Endothelial cell of umbilical vein (primary cell): Measurements from ENCODE around the gene PLOD2. TPM values are rescaled to one million over a fixed set of nuclear protein-coding genes. Genes with fewer than 3 reads are reported as not detected.

Source experiments
- BruUV-seq: library from RNA; stranded (reverse); fragments of 400-500 nt; replicated peaks from 2 replicates; lab custom pipeline; 2021; lab: Mats Ljungman, UMichigan
- CTCF ChIA-PET: fragments of 300-600, 350-600 bp; sonication (Branson Sonifier 250); formaldehyde crosslinking; loops from one replicate; lab custom pipeline; 2021; ENCODE audit warnings: antibody characterized with exemption, inconsistent platforms; lab: Charles Lee
- POLR2A ChIA-PET: fragments of 300-600, 350-600 bp; sonication (Branson Sonifier 250); formaldehyde crosslinking; loops from one replicate; lab custom pipeline; 2021; ENCODE audit warnings: antibody characterized with exemption, inconsistent platforms; lab: Charles Lee
- DNase-seq: peaks from one replicate; pipeline ENCODE4 v3.0.0-alpha.2; 2011; ENCODE audit warnings: low read depth, low spot score
- FAIRE-seq: peaks from 2 replicates; lab custom pipeline; 2011; peaks lifted over from hg19 to GRCh38; lab: Jason Lieb, UNC
- H2AFZ ChIP-seq: 2 replicates; pipeline ENCODE4 v1.6.0; 2012; ENCODE audit warnings: low read depth, low read length, control low read depth, inconsistent platforms
- H3K27ac ChIP-seq: 2 replicates; pipeline ENCODE4 v1.5.1; 2011; ENCODE audit warnings: low read depth, mild to moderate bottlenecking, control low read depth, low read length, moderate library complexity; ENCODE audit not compliant: insufficient read depth
- H3K27me3 ChIP-seq, 2 experiments: 2 replicates each; pipeline versions ENCODE4 v1.6.0 to v1.6.1; 2011; ENCODE audit warnings: low read length in 2 of 2, mixed read lengths in 1 of 2; ENCODE audit not compliant: control insufficient read depth in 2 of 2, insufficient read depth in 2 of 2
- H3K36me3 ChIP-seq, 2 experiments: 2 replicates in 1 of 2; 3 replicates in 1 of 2; pipeline ENCODE4 v1.5.1; 2011; ENCODE audit warnings: low read length in 2 of 2, mild to moderate bottlenecking in 1 of 2, moderate library complexity in 1 of 2; ENCODE audit not compliant: control insufficient read depth in 2 of 2, insufficient read depth in 2 of 2; ENCODE audit errors: extremely low read depth in 1 of 2
- H3K4me1 ChIP-seq: 3 replicates; pipeline ENCODE4 v1.5.1; 2011; ENCODE audit warnings: mild to moderate bottlenecking, low read length; ENCODE audit not compliant: control insufficient read depth, insufficient read depth; ENCODE audit errors: extremely low read depth
- H3K4me2 ChIP-seq: 2 replicates; pipeline ENCODE4 v1.6.1; 2011; ENCODE audit warnings: low read length, control low read depth, mixed read lengths; ENCODE audit not compliant: insufficient read depth
- H3K4me3 ChIP-seq, 3 experiments: fragments of 200-600 bp in 1 of 3; sonication (generic), shearing (Covaris generic) in 1 of 3; replicated peaks in 1 of 3; 2 replicates each; pipeline ENCODE4 v1.5.1; 2011 to 2016; ENCODE audit warnings: control low read depth in 3 of 3, low read length in 3 of 3, mild to moderate bottlenecking in 2 of 3, inconsistent platforms in 1 of 3, low read depth in 1 of 3, moderate library complexity in 1 of 3; ENCODE audit not compliant: insufficient read depth in 1 of 3
- H3K79me2 ChIP-seq: 2 replicates; pipeline ENCODE4 v1.6.0; 2012; ENCODE audit warnings: low read length, inconsistent platforms; ENCODE audit not compliant: control insufficient read depth, insufficient read depth
- H3K9ac ChIP-seq: replicated peaks from 2 replicates; pipeline ENCODE3; 2011; ENCODE audit warnings: low read length, control low read depth; ENCODE audit not compliant: insufficient read depth; ENCODE audit errors: extremely low read depth
- H3K9me1 ChIP-seq: replicated peaks from 3 replicates; pipeline ENCODE4 v1.6.0; 2011; ENCODE audit warnings: mild to moderate bottlenecking, low read length; ENCODE audit not compliant: control insufficient read depth, insufficient read depth; ENCODE audit errors: extremely low read depth
- H3K9me3 ChIP-seq: replicated peaks from 2 replicates; pipeline ENCODE4 v1.5.1; 2012; ENCODE audit warnings: low read length, inconsistent platforms; ENCODE audit not compliant: control insufficient read depth, insufficient read depth
- H4K20me1 ChIP-seq: replicated peaks from 2 replicates; pipeline ENCODE3; 2011; ENCODE audit warnings: mild to moderate bottlenecking, low read length; ENCODE audit not compliant: control insufficient read depth, insufficient read depth; ENCODE audit errors: extremely low read depth
- CTCF ChIP-seq, 2 donors: IDR thresholded peaks; 1 replicate in 1 of 2; 2 replicates in 1 of 2; pipeline ENCODE4 v1.5.1; 2011; ENCODE audit warnings: low read length in 2 of 2, mild to moderate bottlenecking in 2 of 2, moderate library complexity in 2 of 2, control low read depth in 1 of 2, inconsistent platforms in 1 of 2, low read depth in 1 of 2; ENCODE audit not compliant: insufficient read depth in 1 of 2; ENCODE audit errors: extremely low read depth in 1 of 2
- EZH2 ChIP-seq: IDR thresholded peaks from 2 replicates; pipeline ENCODE4 v1.6.1; 2012; ENCODE audit warnings: borderline replicate concordance, low read depth, mild to moderate bottlenecking, moderate library complexity, low read length, inconsistent platforms; ENCODE audit not compliant: severe bottlenecking
- FOS ChIP-seq: IDR thresholded peaks from 2 replicates; pipeline ENCODE4 v1.6.1; 2011; ENCODE audit warnings: mild to moderate bottlenecking, low read length, moderate library complexity, borderline replicate concordance; ENCODE audit not compliant: insufficient read depth
- GATA2 ChIP-seq: IDR thresholded peaks from 2 replicates; pipeline ENCODE4 v1.7.0; 2011; ENCODE audit warnings: low read depth, mild to moderate bottlenecking, moderate library complexity, mixed read lengths, low read length; ENCODE audit not compliant: insufficient read length, insufficient read depth
- MAX ChIP-seq: IDR thresholded peaks from 2 replicates; pipeline ENCODE4 v1.6.1; 2011; ENCODE audit not compliant: insufficient read depth, insufficient read length
- MYC ChIP-seq: IDR thresholded peaks from one replicate; pipeline ENCODE4 v1.6.1; 2011; ENCODE audit warnings: mild to moderate bottlenecking, low read depth, low read length
- POLR2A ChIP-seq: IDR thresholded peaks from 2 replicates; pipeline ENCODE4 v1.6.1; 2012; ENCODE audit warnings: low read depth, mild to moderate bottlenecking, control low read depth, low read length
- POLR2AphosphoS5 ChIP-seq: IDR thresholded peaks from 2 replicates; pipeline ENCODE4 v1.6.1; 2012; ENCODE audit warnings: low read depth, mild to moderate bottlenecking, control low read depth, low read length, moderate library complexity; ENCODE audit not compliant: insufficient read depth
- dilution Hi-C: fragments of 300-500 bp; cut with MboI; formaldehyde crosslinking; loops from one replicate; pipeline ENCODE4 v1.15.0; 2019; ENCODE audit warnings: low sequenced_read_pairs; ENCODE audit not compliant: extremely low pct_ligation_motif_present
- intact Hi-C: fragments of 100-400 bp; cut with micrococcal nuclease; formaldehyde crosslinking; loops from one replicate; pipeline ENCODE4 v1.10.0; 2022
- polyA plus RNA-seq, 4 experiments: library from polyadenylated mRNA; depleted of rRNA in 3 of 4; stranded (reverse) in 3 of 4; unstranded in 1 of 4; fragments of >200 nt; gene quantifications; 2 replicates each; pipeline versions ENCODE4 v1.2.1 to v1.2.3, GENCODE V29; 2011 to 2012; ENCODE audit warnings: missing spikeins in 1 of 4
- total RNA-seq: library from RNA; stranded (reverse); gene quantifications from 2 replicates; pipeline ENCODE4 v1.2.3, GENCODE V29; 2021

The PLOD2 gene
- total and polyA plus RNA-seq, 2 donors (not counting 3 experiments of a cell fraction or from before 2014, with no cell fraction given): 36.1 to 193 TPM

GRCh38 chr3:146130881-146131371, 30.1 kb downstream of the PLOD2 start:
- dilution Hi-C loops: no loop called here
- Histone ChIP-seq H3K4me1 (peaks cover 24% of the 10 kb centered on the region), H3K36me3 (no peaks in the 10 kb centered on the region), H3K9ac (no peak overlapping the region), H3K9me3 (no peaks in the 10 kb centered on the region), H3K9me1 (no peaks in the 10 kb centered on the region), H2AFZ (no peak overlapping the region), H3K4me3 (no peak overlapping the region), H3K79me2 (peaks cover 97% of the 10 kb centered on the region), H3K27me3 (no peaks in the 10 kb centered on the region), H4K20me1 (peaks cover 12% of the 10 kb centered on the region), H3K4me2 (no peak overlapping the region), H3K27ac (no peak overlapping the region)
- ChIA-PET CTCF (no interaction called here), POLR2A (no interaction called here)
- DNase-seq (no peak), FAIRE-seq (no peak)
- intact Hi-C loops: no loop called here
- no TSS peak for BruUV-seq
- no peak for TF ChIP-seq EZH2

- Histone ChIP-seq H3K4me1 (peaks cover 26% of the 10 kb centered on the region), H2AFZ (no peak overlapping the region), H3K9ac (no peak overlapping the region), H3K36me3 (no peaks in the 10 kb centered on the region), H3K9me3 (no peaks in the 10 kb centered on the region), H3K4me2 (no peak overlapping the region), H3K27me3 (no peaks in the 10 kb centered on the region), H3K27ac (no peak overlapping the region), H4K20me1 (peaks cover 12% of the 10 kb centered on the region), H3K9me1 (no peaks in the 10 kb centered on the region), H3K4me3 (no peak overlapping the region), H3K79me2 (peaks cover 96% of the 10 kb centered on the region)
- CTCF ChIA-PET: interaction anchor here (1.9 kb wide), 1 partner anchor 58 kb away, joined by 5 read pairs; no protein-coding TSS in a partner anchor
- POLR2A ChIA-PET: no interaction called here
- intact Hi-C loops (no loop called here), dilution Hi-C loops (no loop called here)
- no TSS peak for BruUV-seq
- DNase-seq: no peak
- no peak for FAIRE-seq
- TF ChIP-seq FOS: no peak
- TF ChIP-seq GATA2: no peak
- TF ChIP-seq MYC: no peak
- TF ChIP-seq POLR2A: no peak
- no peak for TF ChIP-seq POLR2AphosphoS5
- TF ChIP-seq EZH2: no peak
- no peak for TF ChIP-seq CTCF (IDR thresholded peaks at IDR 0.05; ENCODE audit: extremely low read depth in 1 of 2, insufficient read depth in 1 of 2, low read depth in 1 of 2, low read length in 2 of 2)
- TF ChIP-seq MAX: no peak
These were observed 31.2 kb downstream of the PLOD2 start for GRCh38 chr3:146129750-146130149.
